Measurements from ENCODE around the gene HAPLN3.

Gene HAPLN3

DNA sequence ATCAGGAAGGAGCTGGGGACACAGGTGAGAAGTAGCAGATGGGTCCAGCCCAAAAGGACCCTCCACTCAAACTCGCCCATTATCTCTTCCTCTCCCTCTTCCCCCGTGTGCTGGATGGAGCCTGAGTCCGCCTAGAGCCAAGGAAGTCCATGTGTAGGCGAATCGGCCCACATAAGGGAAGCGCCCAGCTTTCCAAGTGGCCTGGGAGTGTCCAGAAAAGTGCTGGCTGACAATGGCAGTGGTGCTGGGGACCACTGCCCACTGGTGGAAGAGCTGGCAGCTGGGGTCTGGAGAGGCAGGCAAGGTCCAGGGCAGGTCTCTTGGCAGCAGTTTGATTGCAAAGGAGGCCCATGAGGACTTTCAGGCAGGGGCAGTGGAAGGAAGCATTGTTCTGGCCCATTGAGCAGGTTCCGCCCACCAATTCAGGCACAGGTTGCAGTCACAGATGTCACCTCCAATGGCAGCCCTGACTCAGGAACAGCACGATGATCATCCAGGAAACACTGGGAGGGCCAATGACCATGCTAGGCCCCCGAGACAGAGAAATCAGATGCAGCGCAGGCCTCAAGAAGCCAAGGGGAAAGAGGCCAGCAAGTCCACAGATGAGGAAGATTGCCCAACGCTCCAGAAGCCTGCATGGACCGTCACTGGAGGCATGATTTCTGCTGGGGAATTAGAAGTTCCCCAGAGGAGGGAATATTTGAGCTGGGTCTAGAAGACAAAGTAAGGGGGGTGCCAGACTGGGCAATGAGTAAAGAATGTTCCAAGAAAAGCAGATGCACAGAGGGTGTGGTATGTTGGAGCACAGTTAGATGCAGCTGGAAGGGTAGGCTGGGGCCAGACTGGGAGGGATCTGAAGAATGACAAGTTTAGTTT lies 14.8 kb upstream of the HAPLN3 start:
- DNase-seq (ENCODE audit: low read depth) = no peak

DNA sequence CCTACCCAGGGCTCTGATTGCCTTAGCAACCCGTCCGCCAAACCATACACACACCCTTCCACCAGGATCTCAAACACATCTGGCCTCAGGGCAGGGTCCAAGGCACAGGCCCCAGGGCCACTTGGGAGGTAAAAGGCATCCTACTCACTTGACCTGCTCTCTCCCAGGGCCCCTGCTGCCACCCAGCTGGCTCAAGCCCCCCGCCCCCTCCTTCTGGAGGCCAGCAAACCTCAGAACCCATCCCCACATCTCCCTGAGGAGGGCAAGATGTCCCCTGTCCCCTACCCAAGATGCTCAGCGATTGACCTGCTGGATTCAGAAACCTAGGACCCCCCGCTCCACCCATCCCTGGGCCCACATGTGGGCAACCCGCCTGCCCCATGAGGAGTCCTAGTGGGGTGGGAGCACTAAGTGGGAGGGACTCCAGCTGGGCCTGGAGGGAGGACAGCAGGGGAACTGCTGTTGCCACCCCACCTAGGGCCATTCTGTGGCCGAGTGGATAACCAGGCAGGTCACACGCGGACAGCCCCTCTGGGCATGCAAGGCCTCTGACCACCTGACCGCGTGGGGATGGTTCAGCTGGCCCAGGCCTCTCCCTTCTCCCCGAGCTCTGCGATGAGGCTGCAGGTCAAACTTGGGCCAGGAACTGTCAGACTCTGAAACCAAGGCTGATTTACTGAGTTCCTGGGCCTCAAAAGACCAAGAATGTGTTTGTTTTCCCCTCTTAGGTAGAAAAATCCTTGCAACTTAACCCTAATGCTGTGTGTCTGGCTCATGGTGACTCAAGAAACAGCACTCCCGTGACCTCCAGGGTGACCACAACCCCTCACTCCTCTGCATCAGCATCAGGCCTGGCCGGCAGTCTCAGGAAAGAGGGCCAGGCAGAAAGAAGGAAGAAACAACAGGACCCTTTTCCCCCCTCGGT lies 13.6 kb upstream of the HAPLN3 start:
- no peak for DNase-seq (ENCODE audit: low read depth)

DNA sequence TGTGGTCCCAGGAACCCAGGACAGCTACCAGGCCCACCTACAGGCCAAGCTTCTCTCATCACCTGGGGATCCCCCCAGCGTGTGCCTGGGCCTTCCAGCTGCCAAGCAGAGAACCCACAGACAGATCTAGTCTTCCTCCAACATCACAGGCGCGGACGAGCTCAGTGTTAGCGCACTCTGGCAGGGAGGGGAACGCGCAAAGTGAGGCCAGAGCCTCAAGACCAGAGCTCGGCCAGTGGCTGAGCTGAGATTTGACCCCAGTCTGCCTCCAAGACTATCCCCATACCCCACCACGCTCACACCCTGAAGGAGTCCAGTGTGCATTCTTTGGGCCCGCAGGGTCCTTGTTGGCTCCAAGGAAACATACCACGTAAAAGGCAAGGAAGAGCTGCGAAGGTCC lies 12.8 kb upstream of the HAPLN3 start:
- no peak for DNase-seq (ENCODE audit: low read depth)

DNA sequence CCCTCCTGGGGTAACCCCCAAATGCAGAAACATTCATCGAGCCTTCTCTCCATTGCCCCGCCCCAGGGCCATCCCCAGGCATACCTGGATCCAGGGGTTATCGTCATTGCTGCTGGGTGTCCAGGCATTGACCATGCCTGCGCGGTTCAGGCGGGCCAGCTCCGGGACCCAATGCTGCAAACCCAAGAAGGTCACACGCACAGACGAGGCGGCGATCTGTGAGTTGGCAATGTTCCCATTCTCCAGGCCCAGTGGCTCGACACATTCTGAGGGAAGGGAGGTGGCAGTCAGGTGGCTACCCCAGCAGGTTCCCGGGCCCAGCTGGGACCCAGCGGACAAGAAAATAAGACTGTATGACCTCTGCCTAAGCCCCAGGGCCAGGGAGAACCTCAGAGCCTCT lies 11.8 kb upstream of the HAPLN3 start:
- DNase-seq (ENCODE audit: low read depth) = no peak

DNA sequence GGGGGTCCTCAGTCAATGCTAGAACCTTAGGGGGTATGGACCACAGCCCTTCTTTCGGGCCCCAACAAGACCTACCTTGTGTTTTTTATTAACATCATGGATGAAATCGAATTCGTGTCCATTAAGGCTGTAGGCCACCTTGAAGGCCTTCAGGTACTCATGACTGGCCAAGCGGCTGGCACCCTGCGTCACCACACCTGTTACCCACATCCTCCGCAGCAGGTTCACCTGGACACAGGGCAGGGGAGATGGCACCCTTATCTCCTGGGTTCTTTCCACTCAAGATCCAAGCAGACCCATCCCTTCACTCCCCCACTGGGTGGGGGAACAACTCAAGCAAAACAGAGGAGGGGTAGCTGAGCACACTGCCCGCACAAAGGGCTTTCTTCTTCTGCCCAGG lies 11.2 kb upstream of the HAPLN3 start:
- no peak for DNase-seq (ENCODE audit: low read depth)

DNA sequence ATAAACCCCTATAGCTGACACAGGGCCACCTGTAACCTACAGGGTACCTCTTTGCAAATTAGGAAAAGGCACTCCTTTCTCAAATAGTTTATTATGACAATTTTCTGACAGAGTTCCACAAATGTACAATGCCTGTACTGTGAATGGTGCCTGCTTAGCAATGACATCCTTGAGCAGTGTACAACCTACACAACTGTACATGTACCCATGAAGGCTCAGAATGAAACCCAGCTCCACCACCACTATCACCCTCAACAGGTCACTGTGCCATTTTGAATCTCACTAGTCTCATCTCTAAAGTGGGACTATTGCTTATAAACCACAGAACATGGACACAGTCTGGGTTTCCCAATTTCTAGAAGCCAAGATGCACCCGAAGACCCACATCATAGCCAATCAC lies 10.8 kb upstream of the HAPLN3 start:
- no peak for DNase-seq (ENCODE audit: low read depth)

DNA sequence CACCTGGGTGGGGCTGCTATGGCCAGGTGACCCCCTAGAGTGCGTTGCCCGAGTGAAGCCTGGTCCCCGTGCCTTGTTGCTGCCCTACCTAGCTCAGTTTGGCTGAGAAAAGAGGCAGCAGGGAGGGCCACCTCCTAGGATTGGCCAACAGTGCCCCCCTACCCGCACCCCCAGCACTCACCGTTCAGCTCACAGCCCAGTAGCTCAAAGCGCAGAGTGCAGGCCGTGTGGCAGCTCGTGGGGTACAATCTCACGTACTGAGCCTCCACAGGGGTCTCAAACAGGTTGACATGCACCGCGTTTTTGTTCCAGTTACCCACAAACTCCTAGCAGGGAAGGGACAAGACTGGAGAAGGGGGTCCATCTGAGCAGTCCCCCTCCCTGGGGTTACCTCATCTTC lies 10.2 kb upstream of the HAPLN3 start:
- no peak for DNase-seq (ENCODE audit: low read depth)

DNA sequence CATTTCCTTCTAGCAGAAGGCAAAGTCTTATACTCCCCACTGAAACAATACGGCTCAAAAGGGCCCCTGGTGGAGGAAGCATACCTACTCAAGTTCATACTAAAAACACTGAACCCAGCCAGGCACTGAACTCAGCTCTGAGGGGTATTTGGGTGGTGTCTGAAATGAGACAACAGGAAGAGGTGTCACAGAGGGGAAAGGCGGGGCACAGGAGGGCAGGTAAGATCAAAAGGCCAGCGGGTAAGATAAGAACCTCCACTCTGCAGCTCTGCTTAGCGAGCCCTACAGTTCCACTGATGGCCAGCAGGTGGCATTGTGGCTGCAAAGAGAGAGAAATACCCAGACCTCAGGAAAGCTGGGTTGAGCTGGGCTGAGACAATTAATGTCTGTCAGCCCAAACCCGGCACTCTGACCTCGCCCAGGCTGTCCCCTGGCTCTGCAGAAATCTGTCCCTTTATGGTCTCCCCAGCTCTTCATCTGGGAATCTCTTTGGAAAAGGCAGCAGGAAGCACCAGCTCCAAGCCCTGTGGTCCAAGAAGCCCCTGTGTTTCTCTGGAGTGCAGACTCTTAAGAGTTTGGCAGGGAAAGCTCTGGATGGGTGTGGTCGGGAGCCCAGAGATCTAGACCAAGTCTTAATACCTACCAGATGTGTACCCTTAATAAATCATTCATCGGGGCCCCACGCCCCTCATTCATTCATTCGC lies 9.4 kb upstream of the HAPLN3 start:
- DNase-seq (ENCODE audit: low read depth) = peak; percentile 91

DNA sequence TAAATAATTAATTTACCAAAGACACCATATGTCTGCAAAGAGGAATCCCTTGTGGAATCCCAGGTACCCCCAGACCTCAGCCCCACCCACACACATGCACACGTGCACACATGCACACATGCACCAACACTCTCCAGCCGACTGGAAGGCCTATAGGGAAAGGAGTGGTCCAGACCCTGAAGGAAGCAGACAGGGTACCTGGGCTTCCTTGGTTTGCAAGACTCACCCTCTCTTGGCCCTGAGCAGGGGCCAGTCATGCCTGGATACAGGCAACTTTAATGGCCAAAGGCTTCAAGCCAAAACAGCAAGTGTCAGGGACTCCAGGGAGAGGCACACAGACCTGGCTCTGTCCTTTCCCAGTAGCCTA lies 8.9 kb upstream of the HAPLN3 start:
- no peak for DNase-seq (ENCODE audit: low read depth)

DNA sequence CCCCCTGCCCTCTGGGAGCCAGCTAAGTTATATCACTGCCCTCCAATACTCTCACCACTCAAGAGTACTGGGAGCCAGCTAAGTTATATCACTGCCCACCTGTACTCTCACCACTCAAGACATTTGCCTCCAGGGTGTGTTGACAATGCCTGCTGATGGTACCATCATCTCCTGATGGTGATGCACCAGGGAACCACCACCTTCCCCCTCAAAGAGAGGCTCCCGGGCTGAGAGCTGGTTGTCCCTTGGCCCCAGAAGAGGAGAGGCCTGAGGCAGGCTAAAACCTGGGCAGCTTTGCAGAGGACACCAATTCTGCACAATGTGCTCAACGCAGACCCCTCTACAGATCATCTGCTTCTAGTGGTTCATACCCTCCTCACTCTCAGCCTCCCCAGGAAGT lies 7.5 kb upstream of the HAPLN3 start:
- no peak for DNase-seq (ENCODE audit: low read depth)

DNA sequence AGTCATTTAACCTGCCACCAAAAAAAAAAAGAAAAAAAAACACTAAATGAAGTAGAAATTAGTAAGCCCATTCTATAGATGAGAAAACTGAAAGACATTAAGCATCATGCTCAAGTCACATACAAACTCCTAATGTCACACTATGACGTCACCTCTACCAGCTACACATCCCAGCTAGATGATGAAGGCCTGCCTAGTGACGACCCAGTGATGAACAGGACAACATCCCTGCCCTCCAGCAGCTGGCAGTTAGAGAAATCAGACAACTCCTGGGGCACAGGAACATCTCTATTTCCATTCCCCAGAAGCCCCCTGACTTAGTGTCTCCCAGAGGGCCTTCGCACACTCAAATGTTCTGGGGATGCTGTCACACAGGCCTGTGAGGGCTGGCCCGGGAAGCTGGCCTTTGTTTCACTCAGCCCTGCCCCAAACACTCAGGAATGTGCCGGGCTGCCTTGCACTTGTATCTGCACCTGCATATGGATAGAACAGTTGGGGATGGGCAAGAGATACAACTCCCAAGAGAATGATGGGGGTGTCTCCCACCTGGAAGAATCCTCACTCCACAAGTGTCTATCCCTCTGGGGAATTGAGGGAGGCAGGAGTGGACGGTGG lies 7.0 kb upstream of the HAPLN3 start:
- DNase-seq (ENCODE audit: low read depth) = no peak

DNA sequence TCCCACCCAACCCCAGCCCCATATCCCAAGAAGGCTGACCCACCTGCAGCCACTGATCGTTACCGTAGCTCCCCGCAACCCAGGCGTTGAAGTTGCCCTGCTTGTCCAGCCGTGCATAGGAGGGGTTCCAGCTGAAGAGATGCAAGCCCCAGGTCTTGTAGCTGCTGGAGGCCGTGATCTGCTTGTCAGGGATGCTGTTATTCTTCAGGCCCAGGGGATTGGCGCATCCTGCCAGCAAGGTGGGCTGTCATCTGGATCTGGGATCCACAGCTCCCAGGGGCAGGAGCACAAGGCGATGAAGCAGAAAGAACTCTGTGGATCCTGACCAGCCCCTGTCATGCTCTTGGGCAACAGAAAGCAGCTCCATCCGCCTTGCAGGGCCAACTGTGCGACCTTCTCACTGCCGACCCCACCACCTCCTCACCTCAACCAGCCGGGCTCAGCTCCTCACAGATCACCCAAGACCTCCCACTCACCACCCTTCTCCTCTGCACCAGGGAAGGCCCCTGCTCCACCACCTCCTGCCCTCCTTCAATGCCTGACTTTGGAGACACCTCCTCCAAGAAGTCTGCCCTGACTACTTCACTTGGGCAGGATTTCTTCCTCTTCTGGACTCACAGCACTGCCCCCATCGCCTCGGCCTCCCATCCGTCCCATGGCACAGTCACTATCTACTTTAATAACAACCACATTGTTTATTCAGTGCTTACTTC lies 6.3 kb upstream of the HAPLN3 start:
- DNase-seq (ENCODE audit: low read depth) = no peak

DNA sequence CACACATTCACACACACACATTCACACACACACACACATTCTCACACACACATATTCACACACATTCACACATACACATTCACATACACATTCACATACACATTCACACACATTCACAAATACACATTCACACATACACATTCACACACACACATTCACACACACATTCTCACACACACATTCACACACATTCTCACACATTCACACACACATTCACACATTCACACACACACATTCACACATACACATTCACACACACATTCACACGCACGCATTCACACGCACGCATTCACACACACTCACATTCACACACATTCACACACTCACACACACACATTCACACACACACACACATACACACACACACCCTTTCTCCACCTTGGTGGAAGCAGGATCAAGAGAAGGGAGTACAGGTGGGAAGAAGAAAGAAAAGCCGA lies 5.7 kb upstream of the HAPLN3 start:
- DNase-seq (ENCODE audit: low read depth) = no peak

DNA sequence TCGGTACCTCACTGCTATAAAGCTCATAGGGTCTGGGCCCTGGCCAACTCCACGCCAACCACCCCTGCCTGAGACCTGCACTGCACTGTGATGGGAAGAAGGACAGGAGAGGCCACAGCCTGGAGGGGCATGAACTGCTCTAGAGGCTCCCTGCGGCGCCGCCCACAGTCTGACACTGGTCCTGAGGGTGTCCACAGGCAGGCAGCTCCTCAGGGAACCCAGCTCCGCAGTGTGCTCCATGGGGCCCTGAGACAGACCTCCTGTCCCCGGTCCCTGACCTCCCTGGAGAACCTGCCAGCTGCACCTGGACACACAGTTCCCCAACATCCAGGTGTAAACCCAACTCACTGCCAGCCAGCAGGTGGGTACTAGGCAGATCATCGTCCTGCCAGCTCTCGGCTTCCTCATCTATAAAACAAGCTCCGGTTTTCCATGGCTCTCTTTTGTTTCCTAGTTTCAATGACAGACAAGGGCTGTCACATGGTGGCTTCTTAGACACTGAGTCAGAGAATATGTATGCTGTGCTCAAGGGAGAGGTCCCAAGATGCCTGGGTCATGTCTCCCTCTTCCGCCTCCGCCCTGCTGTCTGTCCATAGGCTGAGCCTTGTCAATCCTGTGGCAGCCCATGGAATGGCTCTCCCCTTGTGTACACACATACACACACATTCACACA lies 5.1 kb upstream of the HAPLN3 start:
- DNase-seq (ENCODE audit: low read depth) = no peak

DNA sequence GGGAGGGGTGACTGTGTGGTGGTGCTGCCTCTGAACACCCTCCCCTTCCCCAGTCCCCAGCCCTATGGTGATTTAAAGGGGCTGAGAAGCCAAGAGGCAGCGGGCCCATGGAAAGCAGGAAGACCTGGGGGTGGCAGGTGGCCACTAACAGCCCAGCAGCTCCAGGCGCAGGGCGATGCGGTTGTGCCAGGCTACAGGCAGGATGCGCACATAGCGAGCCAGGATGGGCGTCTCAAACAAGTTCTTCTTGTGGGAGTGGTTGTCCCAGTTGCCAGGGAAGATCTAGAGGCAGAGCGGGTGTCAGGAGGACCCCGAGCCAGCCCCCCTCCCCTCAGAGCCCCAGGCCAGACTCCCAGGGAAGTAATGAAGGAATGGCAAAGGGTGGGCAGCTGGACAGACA lies 3.9 kb upstream of the HAPLN3 start:
- DNase-seq (ENCODE audit: low read depth) = no peak

DNA sequence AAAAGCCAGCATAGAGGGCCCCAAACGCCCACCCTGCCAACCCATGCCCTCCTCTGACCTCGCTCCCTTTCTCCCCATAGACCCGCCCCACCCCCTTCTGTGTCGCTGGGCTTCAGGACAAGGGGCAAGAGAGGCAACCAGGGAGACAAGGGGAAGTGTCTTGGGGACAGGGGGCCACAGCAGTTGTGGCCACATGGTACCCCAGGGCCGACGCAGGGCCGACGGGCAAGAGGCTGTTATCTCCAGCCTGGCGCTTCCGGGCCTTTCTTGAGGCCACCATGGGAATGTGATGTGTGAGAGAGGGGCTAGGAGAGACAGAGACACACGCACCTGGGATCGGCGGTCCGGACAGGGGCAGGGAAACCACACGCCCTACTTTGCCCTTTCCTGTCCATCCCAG lies 3.4 kb upstream of the HAPLN3 start:
- DNase-seq (ENCODE audit: low read depth) = no peak

DNA sequence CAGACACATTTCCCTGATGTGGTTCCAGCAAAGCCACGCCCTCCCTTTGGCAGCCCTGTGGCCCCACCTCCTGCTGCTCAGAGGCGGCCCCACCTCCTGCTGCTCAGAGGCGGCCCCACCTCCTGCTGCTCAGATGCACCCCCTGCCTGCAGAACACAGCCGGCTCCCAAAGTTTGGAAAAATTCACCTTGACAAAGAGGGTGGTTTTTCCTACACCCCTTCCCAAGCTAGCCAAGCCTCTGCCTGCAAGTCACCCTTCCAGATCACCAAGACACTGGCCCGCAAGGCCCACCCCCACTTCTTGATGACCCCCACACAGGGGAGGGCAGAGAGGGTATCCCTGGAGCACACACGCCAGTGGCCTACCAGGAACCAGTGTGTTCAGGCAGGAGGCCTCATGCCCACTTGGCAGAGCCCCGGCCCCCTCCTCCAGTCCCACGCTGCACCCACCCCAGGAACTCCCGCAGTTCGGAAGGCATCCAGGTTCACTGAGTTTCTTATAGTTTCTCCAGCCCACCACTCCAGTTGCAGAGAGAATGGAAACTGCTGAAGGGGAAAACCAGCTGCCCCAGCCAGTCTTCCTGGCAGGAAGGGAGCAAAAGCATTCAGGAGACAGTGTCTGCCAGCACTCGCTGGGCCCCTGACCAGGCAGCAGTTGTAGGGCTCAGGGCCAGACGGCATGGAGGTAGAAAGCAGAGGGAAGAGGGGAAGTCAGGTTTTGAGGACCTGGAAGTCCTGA lies 2.3 kb upstream of the HAPLN3 start:
- DNase-seq (ENCODE audit: low read depth) = peak; percentile 67

DNA sequence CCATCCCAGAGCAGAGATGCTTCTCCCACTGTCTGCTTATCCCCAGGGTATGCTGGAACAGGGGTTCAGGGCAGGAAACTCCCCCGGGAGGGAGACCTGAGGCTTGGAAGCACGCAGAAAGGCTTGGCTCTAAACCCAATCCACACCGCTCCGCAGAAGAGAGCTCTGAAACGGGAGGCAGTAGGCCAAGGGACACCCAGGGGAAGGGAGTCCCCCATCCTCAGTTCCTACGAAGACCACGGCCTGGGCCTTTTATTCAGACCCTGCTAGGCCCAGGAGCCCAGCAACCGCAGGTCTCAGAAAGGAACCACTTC lies 1.8 kb upstream of the HAPLN3 start:
- DNase-seq (ENCODE audit: low read depth) = no peak

DNA sequence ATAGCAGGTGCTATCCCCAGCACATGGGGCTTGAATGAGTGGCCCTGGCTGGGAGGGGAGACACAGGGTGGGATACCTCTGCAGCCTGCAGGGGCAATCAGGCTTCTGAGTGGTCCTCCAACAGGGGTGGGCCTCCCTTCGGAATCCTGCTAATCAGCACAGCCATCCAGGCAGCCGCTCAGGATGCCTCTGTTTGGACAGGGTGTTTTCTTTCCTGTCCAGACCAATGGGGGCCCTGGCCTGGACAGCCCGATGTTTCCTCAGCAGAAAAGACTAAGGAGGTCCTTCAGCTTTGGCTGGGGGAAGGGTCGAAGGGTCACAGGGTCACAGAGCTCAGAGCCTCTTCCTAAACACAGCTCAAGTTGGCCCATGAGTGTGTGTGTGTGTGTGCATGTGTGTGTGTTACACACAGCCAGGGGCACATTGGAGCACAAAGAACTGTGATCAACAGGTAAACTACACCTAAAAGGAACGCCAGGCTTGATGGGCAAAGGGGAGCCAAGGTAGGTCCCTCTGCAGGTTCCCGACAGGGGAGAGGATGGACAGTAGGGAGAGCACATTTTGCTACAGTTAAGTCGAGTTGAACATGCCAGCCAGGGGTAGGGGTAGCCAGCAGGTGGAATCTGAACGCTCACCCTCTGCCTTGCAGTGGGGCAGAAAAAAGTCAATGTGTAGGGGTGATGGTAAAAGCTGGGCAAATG lies 1.1 kb upstream of the HAPLN3 start:
- no peak for DNase-seq (ENCODE audit: low read depth)

DNA sequence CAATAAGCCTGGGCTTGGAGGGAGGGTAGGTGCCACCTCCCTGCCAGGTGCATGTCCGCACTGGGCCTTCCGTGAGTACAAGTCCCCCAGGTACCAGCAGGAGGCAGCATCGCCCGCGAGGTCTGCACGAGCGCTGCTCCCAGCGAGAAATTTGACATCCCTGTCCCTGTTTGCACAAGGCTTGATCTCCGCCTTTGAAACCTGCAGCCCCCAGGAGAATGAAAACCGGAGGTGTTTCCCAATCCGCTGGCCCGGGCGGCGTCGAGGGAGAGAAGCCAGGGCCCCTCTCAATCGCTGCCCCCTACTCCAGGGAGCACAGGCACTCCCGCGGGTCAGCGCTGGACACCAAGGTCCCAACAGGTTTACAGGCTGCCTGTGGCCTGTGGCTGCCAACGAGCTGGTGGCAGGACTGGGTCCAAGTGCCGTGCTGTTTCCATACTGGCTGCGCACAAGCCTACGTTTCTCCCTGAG lies 961 bp downstream of the HAPLN3 start:
- DNase-seq (ENCODE audit: low read depth) = peak; percentile 62
